ENCODE data around the gene CXCR3.

CXCR3 gene

DNA sequence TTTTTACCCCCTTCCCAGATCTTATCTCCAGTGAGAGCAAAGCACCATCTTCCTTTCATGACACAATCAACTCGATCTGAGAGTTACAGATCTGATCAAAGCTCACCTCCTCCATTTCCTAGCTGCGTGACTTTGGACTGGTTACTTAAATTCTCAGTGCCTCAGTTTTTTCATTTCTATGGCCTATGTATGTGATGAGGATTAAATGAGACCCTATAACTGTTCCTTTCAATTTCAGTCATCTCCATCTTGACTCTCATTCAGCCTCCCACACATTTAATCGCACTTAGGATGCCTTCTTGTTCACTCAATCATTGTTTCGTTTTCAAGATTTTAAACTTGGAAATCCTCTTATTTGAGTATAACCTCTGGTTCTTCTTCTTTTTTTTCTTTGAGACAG, 20.1 kb upstream of the CXCR3 start:
- no peak overlapping the region for H3K4me3 ChIP-seq (ENCODE audit: low read depth, low read length)
- DNase-seq (ENCODE audit: low read depth): no peak
- TF ChIP-seq MAX (IDR thresholded peaks at IDR 0.05; ENCODE audit: low read depth, low read length) (no peak), CTCF (IDR thresholded peaks at IDR 0.05; ENCODE audit: low read depth, low read length) (no peak), MYC (IDR thresholded peaks at IDR 0.05; ENCODE audit: low read depth, low read length) (no peak), POLR2A (IDR thresholded peaks at IDR 0.05; ENCODE audit: extremely low read depth, insufficient read length) (no peak)

GRCh38 chrX:71637848-71638247, 19.5 kb upstream of the CXCR3 start:
- DNase-seq (ENCODE audit: low read depth): no peak
- no peak for TF ChIP-seq MAX (IDR thresholded peaks at IDR 0.05; ENCODE audit: low read depth, low read length)
- TF ChIP-seq MYC (IDR thresholded peaks at IDR 0.05; ENCODE audit: low read depth, low read length): no peak
- TF ChIP-seq CTCF (IDR thresholded peaks at IDR 0.05; ENCODE audit: low read depth, low read length): no peak
- TF ChIP-seq POLR2A (IDR thresholded peaks at IDR 0.05; ENCODE audit: extremely low read depth, insufficient read length): no peak
- no peak overlapping the region for H3K4me3 ChIP-seq (ENCODE audit: low read depth, low read length)

GRCh38 chrX:71637253-71637618, 18.9 kb upstream of the CXCR3 start:
- no peak for DNase-seq (ENCODE audit: low read depth)
- H3K4me3 ChIP-seq (ENCODE audit: low read depth, low read length): no peak overlapping the region
- TF ChIP-seq POLR2A (IDR thresholded peaks at IDR 0.05; ENCODE audit: extremely low read depth, insufficient read length) (no peak), MYC (IDR thresholded peaks at IDR 0.05; ENCODE audit: low read depth, low read length) (no peak), MAX (IDR thresholded peaks at IDR 0.05; ENCODE audit: low read depth, low read length) (no peak), CTCF (IDR thresholded peaks at IDR 0.05; ENCODE audit: low read depth, low read length) (no peak)

- H3K4me3 ChIP-seq (ENCODE audit: low read depth, low read length): no peak overlapping the region
- TF ChIP-seq MAX (IDR thresholded peaks at IDR 0.05; ENCODE audit: low read depth, low read length): no peak
- no peak for TF ChIP-seq POLR2A (IDR thresholded peaks at IDR 0.05; ENCODE audit: extremely low read depth, insufficient read length)
- no peak for TF ChIP-seq MYC (IDR thresholded peaks at IDR 0.05; ENCODE audit: low read depth, low read length)
- TF ChIP-seq CTCF (IDR thresholded peaks at IDR 0.05; ENCODE audit: low read depth, low read length): no peak
- DNase-seq (ENCODE audit: low read depth): no peak
These were observed 18.3 kb upstream of the CXCR3 start for GRCh38 chrX:71636438-71637252.

- TF ChIP-seq MAX (IDR thresholded peaks at IDR 0.05; ENCODE audit: low read depth, low read length): no peak
- TF ChIP-seq CTCF (IDR thresholded peaks at IDR 0.05; ENCODE audit: low read depth, low read length): no peak
- TF ChIP-seq POLR2A (IDR thresholded peaks at IDR 0.05; ENCODE audit: extremely low read depth, insufficient read length): no peak
- TF ChIP-seq MYC (IDR thresholded peaks at IDR 0.05; ENCODE audit: low read depth, low read length): no peak
These were observed 16.1 kb upstream of the CXCR3 start for GRCh38 chrX:71634366-71634765.

More at GRCh38 chrX:71634366-71634765, 16.1 kb upstream of the CXCR3 start:
- H3K4me3 ChIP-seq (ENCODE audit: low read depth, low read length): no peak overlapping the region
- no peak for DNase-seq (ENCODE audit: low read depth)

Data from NB4 (cell line).